ENCODE data around the gene ELL2.

DNA sequence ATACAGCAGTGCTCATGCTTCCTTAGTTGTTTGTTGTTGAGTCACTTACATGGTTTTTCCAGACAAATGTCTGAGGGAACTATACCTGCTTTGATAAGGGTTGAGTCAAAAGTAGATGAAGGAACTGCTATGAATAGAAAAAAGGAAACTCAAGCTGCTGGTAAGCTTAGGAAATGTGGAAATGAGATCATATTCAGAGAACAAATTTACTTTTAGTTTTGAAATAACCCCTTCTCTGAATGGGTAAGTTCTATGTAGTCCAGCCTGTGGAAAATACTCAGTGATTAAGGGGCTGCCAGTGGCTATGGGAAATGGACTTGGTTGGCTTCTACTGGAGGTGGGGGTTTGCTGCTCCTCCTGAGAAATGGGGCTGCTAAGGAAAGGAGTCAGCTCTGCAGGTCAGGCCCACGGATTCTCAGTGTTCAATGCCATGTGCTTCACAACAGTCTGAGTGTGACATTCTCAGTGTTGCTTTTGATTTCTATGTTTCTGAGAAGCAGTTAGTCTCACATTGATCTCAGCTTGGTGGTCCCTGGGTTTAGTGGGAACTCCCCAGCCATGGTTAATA lies 91.5 kb downstream of the ELL2 start:
- TF ChIP-seq CTCF (IDR thresholded peaks at IDR 0.05) (no peak), POLR2A (IDR thresholded peaks at IDR 0.05) (no peak)

Measured in heart left ventricle (tissue), 13 donors.